Activated CD4-positive, CD25-positive, alpha-beta regulatory T cell treated with anti-CD3 and anti-CD28 coated beads, Interleukin-2, amount 50 U/mL, for 24 hours (primary cell): Measurements from ENCODE around the gene ERI2.

Experiments used
- ATAC-seq, 2 donors: fragments of 150-1000 bp; cut with Tn5 transposase; one replicate each; pipeline ENCODE4 v1.10.0; 2021; ENCODE audit warnings: mild to moderate bottlenecking in 1 of 2, moderate library complexity in 1 of 2

Gene ERI2

DNA sequence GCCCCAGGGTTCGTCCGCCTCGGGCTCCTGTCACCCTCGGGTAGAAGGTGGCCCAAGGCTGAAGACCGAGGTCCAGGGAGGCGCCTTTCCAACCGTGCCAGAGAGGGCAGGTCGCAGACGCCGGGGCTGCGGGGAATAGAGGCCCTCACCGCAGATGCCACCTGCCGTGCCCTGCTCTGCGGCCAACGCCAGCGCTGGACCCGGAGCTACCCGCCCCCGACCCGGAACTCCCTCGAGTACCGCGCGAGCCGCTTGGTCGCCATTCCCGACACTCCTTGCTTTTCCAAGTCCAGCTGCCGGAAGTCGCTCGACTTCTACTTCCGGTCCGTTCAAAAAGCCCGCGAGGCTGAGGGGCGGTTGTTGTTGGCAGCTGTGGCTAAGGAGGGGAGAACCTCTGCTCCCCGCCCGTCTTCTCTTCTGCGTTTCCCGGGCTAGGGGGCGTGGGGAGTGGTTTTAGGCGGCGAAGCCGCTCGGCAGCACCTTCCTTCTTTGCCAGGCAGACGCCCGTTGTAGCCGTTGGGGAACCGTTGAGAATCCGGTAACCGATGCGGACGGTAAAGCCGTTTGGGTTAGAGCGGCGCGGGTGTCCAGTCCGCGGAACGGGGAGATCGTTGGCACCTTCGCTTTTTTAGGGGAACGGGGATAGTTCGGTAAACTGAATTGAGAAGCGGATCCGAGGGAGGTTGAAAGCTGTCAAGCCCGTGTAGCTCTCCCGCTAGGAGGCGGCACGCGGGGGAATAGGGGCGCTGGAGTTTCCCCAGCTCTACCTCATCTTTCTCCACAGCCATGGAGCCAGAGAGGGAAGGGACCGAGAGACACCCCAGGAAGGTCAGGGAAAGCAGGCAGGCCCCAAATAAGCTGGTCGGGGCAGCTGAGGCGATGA lies at the start of gene ERI2, which contains the start of gene REXO5:
ERI2 (minus strand) TSS at position 305 of the 883 bp plus-strand sequence; CDS start at position 263, 42 bp downstream.
REXO5 (plus strand) TSS at position 360 of the 883 bp plus-strand sequence; CDS start at position 787, 427 bp downstream.
- ATAC-seq: peak; percentile 87

DNA sequence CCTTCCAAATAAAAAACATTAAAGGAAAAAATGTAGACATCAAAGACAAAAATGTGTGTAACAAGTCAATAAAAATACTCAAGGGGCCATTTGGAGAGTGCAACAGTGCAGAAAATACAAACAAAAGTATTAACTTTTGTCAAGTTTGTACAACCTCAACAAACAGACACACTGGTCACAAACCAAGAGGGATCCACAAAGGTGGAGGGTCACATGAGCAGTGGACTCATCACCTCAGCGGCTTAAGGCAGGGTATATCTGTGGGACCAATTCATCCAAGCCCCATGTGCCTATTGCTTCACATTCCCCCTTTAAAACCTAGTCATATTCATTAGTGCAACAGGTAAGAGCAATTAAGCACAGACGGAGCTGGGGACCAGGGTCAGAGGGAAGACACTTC lies 48.7 kb upstream of the ERI2 start:
- no peak for ATAC-seq

- no peak for ATAC-seq
Observed at GRCh38 chr16:20853981-20854620, 47.8 kb upstream of the ERI2 start.

- ATAC-seq: no peak
Observed at GRCh38 chr16:20853143-20853542, 46.9 kb upstream of the ERI2 start.

DNA sequence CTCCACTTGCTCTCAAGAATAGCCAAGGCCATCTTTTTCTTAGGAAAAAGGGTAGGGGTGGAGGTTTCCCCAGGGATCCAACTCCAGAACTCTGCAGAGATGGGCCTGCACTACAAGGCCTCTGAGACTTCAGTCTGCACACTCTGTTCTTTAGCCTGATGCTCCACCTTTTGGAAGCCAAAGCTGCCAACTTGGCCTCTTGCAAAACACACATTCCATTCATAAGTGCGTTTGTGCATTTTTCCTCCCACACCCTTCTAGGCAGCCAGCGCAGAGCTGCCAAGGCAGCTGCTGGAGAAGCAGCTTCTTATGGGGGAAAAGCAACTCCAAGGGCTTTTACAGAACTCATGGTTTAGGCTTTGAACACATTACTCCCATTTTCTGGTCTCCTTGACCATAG lies 45.3 kb upstream of the ERI2 start:
- no peak for ATAC-seq

GRCh38 chr16:20850981-20851380 lies 44.7 kb upstream of the ERI2 start:
- no peak for ATAC-seq

DNA sequence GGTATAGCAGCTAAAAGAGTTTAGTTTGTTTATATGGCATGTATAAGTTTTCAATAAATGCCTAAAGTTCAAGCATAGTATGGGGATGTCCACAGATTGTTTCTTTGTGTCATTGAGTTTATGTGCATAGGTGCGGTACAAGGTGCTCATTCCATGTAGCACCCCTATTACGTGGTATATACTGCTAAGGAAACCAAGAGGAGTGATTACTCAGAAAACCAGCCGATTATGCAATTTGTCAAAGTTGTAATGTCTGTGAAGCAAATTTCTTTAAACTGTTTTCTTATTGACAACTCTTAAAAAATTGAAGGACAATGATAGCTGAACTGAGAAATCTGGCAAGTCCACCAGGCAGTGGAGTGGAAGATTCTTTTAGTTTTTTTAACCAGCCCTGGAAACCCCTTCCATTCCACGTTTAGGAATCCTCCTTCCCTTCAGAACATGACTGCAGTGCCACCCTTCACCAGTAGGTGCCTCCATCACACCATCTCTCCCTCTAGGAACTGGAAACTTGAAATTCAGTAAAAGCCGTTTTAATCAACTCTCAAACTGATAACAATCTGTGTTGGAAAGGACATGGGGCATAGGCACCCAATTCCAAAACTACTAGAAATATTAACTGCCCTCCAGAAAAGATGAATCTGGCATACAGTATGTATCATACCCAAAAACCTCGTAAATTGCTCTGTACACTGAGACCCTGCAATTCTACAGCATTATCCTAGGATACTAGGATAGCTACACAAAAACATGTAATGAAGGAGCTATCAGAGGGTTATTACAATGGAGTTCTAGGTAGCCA lies 43.5 kb upstream of the ERI2 start:
- peak in 1 of 2 donors; percentile 13 for ATAC-seq

- ATAC-seq: no peak
Observed at GRCh38 chr16:20847550-20847949, 41.3 kb upstream of the ERI2 start.

DNA sequence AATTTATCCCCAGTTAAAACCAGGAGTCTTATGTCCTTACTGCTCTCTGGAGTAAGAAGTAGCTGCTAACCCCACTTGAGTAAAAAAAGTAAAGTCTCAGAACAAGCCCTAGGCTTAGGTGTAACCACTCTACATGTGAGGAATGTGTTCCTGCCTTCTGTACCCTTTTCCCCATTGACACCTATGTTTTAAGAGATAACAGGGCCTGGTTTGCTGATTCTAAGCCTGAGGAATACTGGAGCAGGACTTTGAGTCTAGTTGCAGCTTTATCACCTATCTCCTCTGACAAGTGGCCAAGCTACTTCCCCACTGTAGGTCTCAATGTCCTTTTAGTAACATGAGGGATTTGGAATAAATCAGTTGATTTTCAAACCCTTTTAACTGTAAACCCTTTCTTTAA lies 40.3 kb upstream of the ERI2 start:
- no peak for ATAC-seq

DNA sequence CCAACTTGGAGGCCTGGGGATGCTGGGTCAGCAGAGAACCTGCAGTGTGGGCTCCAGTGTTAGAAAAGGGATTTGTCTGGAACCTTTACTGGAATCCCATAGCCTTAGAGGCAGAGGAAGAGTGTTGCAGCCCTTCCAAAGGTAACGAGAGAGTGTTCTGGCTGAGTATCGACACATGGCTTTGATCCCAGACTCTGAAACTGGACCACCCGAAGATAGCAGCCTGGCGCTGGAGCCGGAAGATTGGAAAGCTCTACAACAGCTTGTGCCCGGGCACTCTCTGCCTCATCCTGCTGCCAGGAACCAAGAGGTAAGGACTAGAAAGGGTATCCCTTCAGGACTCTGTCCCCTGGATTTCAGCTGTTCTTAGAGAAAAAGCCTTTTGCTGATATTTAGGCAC lies 39.8 kb upstream of the ERI2 start:
- no peak for ATAC-seq

DNA sequence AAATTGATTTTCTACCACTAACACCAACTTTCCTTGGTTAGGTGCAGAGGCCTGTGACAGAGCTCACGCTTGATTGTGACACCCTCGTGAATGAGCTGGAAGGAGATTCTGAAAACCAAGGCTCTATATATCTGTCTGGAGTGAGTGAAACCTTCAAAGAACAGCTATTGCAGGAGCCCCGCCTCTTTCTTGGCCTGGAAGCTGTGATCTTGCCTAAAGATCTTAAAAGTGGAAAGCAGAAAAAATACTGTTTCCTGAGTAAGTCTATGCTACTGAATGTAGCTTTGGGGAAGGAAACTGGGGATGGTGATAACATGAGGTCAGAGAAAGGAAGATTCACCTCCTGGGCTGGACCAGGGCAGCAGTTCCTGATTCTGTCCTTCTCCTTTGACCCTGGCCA lies 38.3 kb upstream of the ERI2 start:
- no peak for ATAC-seq

DNA sequence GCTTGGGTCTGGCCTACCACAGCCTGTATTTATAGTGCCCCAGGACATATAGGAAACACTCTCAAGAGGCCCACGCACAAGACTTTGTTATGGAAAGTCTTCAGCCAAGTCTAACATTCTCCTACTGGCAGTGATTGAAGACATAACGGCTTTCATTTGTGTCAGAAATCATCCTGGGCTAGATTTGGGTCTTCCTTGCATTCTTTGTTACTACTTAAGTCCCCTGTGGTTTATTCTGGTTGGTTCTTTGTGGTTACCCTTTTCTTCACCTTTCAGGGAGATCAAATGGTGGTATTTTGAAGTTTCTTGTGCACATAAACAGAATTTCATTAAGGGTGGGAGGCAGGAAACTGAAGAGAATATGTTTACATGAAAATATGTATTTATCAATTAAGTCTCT lies 37.8 kb upstream of the ERI2 start:
- ATAC-seq: no peak

DNA sequence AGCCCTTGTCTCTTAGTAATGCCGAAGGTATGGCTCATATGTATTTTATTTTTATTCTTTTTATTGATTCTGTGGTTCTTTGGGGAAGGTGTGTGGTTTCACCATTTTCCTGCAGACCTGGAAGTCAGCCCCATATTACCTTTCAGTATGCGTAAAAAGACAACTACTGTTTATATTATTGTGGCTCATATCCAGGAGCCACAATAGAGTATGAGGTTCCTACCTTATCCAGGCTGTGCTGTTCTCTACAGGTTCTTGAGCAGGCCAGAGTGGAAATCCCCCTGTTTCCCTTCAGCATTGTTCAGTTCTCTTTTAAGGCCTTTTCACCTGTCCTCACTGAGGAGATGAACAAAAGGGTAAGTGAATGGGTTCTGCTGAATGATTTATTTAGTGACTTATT lies 33.2 kb upstream of the ERI2 start:
- no peak for ATAC-seq

- no peak for ATAC-seq
Observed at GRCh38 chr16:20838240-20838639, 32.0 kb upstream of the ERI2 start.

- no peak for ATAC-seq
Observed at GRCh38 chr16:20833086-20833485, 26.8 kb upstream of the ERI2 start.

GRCh38 chr16:20830372-20830771 lies 24.1 kb upstream of the ERI2 start:
- no peak for ATAC-seq

GRCh38 chr16:20829536-20829935 lies 23.3 kb upstream of the ERI2 start:
- ATAC-seq: no peak

DNA sequence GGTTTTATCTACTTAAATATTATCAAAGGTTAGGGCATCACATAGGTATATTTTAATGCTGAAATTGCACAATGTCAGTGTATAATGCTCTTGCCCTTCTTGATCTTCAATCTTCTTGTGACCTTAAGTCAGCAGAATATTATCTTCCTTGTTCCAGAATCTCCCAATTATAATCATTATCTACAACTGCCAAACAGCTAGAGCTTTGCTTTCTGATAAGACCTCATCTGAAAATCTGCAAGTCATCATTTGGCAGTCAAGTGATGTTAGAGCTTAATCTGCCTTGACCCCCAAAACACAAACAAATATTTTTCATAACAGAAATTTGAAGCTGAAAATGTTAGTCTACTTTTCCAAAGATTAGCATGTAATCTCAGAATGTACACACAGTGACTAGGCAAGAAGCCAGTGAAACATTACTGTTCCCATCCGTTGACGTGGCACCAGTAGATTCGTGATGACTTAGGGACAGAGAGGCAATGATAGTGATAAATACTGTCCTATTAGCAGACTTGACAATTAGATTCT lies 19.8 kb upstream of the ERI2 start:
- ATAC-seq: no peak

DNA sequence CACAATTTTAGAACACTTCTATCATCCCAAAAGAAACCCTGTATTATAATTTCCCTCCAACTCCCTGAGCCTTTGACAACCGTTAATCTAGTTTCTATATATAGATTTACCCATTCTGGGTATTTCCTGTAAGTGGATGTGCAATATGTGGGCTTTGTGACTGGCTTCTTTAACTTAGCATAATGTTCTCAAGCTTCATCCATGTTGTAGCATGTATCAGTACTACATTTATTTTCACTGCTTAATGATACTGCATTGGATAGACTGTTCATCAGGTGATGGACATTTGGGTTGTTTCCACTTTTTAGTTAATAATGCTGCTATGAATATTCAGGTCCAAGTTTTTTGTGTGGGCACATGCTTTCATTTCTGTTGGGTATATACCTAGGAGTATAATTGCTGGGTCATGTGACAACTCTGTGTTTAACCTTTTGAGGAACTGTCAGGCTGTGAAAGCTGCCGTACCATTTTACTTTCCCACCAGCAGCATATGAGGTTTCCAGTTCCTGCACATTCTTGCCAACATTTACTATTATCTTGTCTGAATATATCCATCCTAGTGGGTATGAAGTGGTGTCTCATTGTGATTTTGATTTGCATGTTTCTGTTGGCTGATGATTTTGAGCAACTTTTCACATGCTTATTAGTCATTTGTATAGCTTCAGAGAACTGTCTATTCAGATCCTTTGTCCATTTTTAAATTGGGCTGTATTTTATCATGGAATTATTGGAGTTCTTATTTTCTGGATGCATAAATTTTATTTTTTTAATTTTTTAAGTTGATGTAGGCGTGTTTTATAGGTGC lies 16.5 kb upstream of the ERI2 start:
- ATAC-seq: no peak

- ATAC-seq: no peak
Observed at GRCh38 chr16:20821682-20822081, 15.4 kb upstream of the ERI2 start.

GRCh38 chr16:20818929-20819585 lies 12.8 kb upstream of the ERI2 start:
- ATAC-seq: no peak

DNA sequence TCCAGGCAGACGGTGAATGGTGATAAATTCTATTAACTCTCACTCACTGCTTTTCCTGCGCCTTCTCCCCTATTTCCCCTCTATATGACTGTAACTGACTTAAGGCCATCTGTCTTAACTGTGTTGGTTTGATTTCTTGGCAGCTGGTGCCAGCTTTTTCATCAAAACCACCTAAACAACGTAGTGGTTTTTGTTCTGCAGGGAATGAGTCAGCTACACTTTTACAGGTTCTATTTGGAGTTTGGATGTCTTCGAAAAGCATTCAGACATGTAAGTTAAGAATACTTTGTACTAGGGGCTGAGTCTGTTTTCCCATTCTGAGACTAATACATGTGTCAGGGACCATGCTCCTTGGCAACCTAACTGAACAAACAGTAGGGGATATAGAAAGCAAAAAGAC lies 8.5 kb upstream of the ERI2 start:
- peak in 1 of 2 donors; percentile 17 for ATAC-seq
